Endothelial cell of hepatic sinusoid (primary cell): ENCODE measurements around the gene UBAC1.
"Not testable (repeated sequence)": the region's sequence is repeated elsewhere in the genome, so short reads cannot be mapped to it uniquely, and the experiment has no call there.

ENCODE experiments used
- in situ Hi-C: cut with HindIII; loops from 2 replicates; pipeline ENCODE4 v1.10.0; 2017; ENCODE audit warnings: low sequenced_read_pairs

UBAC1 gene

DNA sequence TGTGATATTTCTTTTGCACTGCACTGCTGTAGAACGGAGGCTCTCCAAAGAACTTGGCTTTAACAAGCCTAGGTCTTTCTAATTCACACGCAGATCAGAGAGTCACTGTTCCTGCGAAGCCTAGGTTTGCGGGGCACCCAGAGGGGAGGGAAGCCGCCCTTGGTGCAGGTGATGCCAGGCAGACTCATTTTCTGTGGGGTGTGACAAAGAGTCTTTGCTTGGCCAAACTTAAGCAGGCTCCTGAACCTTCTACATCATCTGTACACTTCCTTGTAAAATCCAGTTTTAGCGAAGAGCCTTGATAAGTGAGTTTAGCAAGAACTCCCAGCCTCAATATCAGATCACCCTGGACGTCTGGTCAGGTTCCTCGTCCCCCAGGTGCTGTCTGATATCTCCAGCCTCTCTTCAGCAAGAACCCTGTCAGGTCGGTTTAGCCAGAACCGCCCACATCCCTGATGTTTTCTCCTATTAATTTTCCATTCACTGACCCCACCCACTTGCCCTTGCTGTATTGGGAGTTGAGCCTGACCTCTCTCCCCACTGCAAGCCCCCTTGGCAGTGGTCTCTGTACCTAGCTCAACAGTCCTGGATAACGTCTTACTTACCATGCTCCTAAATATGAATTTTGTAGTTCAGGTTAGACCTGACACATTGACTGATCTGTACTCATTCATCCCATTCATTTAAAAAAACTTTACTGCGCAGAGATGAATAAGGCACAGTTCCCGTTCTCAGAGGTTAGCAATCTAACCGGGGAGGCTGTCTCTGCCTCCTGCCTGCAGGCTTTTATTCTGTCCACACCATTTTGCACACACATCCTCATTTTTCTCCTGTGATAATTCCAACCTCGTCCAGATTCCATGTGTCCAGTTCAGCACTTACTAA, 880 bp upstream of the UBAC1 start:
- in situ Hi-C loops: no loop called here

DNA sequence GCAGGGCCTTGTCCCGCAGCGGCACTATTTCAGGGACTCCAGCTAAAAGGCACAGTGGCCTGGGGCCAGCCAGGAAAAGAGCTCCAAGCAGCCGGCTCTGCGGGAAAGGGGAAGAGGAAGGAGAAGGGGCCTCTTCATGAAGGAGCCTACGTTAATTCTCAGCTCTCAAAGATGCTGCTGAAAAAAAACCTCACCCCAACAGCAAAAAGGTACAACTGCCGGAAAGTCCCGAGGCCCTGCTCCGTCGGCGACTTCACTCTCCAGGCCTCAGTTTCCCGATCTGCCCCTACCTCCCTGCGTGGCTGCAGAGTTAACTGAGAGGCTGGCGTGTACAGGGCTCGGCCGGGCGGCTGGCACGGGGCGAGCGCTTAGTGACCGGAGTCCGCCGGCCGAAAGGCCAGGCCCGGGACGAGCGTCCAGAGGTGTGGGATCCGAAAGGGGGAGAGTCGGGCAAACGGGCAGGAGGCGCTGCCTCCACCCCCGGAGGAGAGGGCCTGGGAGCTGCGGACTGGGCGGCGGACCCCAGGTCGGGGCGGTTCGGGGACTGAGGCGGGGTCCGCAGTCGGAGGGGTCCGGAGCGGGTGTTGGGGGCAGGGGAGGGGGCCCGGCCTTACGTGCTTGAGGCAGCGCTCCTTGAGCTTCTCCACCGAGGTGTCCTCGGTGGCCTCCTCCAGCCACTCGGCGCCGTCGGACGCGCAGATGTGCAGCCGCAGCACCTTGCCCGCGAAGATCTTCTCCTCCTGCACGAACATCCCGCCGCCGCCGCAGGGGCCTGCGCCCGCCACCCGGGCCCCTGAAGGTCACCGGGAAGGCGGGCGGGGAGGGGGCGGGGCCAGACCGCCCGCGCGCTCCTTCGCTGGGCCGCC, 529 bp downstream of the UBAC1 start:
- in situ Hi-C loops: no loop called here

DNA sequence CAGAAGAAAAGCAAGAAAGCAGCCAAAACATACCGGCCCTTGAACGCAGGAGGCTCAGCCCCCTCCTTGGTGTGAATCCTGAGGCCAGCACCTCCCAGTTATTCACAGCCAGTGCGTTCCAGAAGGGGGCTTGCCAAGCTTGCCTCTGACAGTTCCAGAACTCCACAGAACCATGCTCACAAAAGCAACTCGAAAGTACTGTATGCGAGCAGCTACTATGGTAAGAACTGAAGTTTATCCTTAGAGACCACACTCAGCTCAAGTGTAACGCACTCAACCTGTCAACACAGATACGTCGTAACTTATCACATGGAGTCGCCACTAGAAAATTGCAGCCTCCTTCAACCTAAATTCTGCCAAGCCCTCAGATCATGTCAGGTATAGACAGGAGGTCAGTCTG, 1.4 kb downstream of the UBAC1 start:
- in situ Hi-C loops: loop anchor here (10.0 kb wide), 1 partner anchor 105 kb away; no protein-coding TSS in a partner anchor

DNA sequence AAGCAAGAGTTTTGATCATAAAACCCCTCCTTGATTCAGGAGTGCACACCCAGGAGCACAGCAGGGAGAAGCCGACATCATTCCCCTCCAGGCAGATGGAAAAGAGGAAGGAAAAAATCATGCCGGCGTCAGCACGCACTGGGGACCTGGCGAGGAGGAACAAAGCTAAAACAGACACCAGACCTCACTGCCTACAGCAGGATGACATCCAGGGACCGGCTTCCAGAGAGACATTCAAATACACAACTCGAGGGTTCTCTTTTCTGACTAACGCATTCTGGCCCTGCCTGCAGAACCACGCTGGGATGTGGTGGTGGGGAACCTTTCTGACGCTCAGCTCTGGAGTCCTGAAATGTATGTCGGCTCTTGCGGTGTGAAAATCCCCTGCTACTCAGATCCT, 2.7 kb downstream of the UBAC1 start:
- in situ Hi-C loops: loop anchor here (10.0 kb wide), 1 partner anchor 104 kb away; no protein-coding TSS in a partner anchor

DNA sequence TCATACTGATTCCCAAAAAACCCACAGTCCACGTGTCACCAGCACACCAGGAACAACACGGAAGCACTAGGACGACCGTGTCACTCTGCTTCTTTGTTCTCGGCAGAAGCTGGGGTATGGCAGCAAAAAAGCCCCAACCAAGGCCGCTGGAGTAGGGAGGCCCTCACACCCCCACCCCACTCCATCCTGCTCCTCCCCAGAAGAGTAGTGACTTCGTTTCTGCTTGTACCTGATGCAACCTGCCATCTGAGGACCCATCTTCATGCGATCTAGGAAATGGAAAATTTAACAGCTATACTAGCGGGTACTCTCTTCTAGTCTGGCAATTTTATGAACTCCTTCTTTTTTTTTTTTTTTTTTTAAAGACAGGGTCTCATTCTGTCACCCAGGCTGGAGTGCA, 3.7 kb downstream of the UBAC1 start:
- in situ Hi-C loops: loop anchor here (10.0 kb wide), 1 partner anchor 103 kb away; no protein-coding TSS in a partner anchor

DNA sequence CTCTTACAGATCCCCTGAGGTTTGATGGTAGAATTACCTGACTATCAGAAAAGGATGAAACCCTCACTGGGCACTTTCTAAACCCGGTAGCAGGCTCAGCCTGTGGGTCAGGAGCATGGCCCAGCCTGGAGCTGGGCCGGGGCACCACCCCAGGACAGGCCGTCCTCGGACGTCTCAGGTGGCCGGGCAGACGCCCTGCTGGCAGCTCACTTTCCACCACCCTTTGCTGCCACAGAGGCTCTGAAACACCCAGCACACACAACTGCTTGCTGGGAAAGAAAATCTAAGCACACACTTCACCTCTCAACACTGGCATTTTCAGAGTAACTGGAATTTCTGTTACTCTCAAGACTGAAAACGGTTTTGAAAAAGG, 4.4 kb downstream of the UBAC1 start:
- in situ Hi-C loops: loop anchor here (10.0 kb wide), 1 partner anchor 102 kb away; no protein-coding TSS in a partner anchor

DNA sequence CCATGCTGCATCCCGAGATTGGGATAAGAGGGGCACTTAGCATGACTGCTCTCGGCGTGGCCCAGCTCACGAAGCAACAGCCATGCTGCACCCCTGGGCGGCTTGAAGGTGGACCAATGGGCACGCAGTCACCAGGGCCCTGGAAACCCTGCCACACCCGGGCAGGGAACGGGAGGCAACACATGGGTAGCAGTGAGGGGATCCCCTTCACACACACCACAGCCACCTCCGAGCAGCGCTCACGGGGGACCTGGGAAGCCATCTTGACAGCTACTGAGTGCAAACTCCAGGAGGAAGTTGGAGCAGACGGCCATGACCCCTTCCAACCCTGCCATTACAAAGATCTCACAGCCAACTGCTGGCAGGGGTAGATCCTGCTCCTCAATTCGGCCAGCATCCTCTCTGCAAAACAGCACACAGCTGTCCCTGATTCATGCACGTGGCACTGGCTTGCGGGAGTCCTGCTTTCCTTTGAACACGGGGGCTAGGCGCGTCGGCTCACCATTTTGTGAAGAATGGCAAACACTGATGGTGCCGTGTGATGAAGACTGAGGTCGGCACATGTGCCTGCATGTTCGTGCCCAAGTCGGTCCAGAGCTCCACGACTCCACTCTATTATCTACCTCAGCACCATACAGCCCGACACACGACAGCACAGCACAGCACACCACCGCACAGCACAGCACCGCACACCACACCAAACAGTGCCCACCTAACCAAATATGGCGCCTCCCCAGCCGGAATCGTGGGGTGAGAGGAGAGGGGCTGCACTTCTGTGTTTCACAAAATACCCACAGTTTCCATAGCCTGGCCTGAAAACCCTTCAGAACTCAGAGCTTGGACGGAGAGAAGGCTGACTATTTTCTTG, 5.0 kb downstream of the UBAC1 start:
- in situ Hi-C loops: loop anchor here (10.0 kb wide), 1 partner anchor 101 kb away; no protein-coding TSS in a partner anchor

DNA sequence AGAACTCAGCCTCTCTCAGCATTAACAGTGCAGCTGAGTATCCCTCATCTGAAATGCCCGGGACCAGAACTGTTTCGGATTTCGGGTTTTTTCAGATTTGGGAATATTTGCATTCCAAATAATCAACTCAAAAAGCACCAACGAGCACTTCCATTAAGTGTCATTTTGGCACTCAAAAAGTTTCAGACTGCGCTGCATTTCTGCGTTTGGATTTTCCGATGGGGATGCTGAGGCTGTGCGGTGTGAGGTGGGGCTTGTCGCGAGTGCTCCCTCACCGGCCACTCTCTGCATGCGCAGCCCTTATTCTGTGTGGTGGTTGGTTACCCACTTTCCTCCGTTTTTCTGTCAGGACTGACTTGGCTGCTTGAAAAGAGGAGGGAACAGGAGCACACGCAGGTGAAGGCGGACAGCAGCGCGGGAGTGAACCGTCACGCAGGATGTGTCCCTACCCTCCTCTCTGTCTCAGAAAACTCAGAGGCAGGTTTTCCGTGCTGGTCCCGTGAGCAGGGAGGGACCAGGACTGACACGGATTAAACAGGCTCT, 8.4 kb downstream of the UBAC1 start:
- in situ Hi-C loops: loop anchor here (10.0 kb wide), 1 partner anchor 98 kb away; no protein-coding TSS in a partner anchor

DNA sequence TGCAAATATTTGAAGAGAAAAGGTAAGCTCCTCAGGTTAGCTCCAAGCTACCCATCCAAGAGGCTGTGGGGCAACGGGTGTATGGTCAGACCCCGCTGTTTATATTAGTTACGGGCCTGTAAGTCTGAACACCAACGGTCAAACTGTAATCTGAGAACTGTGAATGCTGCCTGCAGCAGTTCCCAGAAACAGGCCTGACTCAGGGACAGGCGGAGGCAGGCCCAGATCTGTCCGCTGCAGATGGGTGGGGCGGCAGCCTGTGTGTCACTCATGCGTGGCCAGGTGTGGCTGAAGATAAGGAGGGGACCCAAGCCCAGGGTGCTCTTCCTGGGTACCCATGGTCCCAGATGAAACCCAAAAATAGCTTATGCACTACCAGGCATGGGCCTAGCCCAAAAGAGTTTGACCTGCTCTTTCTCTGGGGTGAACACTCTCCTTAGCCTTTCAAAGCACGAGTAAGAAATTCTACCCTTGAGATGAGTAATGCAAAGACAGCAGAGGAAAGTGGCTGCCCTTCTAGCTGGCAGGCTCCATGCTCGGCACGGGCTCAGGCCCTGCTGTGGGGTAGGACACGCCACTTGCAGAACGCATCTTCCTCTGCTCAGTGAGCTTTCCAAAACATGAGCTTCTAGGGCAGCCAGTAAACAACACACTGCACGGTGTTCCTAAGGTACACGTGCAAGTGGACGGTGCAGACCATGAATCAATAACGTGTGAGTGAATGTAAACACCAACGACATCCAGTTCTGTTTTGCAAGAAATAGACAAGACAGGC, 9.1 kb downstream of the UBAC1 start:
- in situ Hi-C loops: loop anchor here (10.0 kb wide), 1 partner anchor 97 kb away; no protein-coding TSS in a partner anchor

DNA sequence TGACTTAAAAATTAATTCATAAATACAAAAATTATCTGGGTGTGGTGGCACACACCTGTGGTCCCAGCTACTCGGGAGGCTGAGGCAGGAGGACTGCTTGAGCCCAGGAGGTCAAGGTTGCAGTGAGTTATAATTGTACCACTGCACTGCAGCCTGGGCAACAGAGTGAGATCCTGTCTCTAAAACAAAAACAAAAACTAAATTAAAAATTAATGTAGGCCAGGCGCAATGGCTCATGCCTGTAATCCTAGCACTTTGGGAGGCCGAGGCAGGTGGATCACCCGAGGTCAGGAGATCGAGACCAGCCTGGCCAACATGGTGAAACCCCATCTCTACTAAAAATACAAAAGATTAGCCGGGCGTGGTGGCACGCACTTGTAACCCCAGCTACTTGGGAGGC, 9.9 kb downstream of the UBAC1 start:
- in situ Hi-C loops: loop anchor here (10.0 kb wide), 1 partner anchor 97 kb away; no protein-coding TSS in a partner anchor

DNA sequence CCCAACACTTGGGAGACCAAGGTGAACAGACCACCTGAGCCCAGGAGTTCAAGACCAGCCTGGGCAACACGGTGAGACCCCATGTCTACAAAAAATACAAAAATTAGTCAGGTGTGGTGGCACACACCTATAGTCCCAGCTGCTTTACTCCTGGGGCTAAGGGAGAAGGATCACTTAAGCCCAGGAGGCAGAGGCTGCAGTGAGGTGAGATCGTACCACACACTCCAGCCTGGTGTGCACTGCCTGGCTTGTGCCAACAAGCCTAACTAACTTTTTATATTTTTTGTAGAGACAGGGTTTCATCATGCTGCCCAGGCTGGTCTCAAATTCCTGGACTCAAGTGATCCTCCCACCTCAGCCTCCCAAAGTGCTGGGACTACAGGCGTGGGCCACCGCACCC, 10.3 kb downstream of the UBAC1 start:
- in situ Hi-C loops: loop anchor here (10.0 kb wide), 1 partner anchor 96 kb away; no protein-coding TSS in a partner anchor

DNA sequence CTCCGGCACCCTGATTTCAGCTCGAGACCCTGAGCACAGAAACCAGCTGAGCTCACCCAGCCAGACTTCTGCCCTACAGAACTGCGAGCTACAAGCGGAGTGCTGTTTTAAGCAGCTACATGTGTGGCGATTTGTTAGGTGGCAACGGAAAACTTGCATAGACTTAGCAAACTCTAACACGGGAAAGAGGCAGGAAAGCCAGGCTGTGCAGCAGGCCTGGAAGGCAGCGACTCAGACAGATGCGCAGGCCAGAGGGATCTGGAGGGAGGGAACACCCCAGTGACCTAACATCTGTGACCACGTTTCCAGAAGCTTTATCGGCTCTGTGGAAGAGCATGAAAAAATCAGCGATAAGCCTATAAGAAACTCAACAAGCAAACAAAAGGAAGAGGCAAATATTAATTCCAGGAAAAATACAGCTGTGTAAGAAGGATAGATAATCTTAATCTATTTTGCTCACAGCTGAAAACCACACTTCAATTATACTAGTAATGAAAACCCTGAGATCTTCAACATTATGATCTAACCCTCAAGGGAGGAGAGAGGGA, 11.0 kb downstream of the UBAC1 start:
- in situ Hi-C loops: loop anchor here (10.0 kb wide), 1 partner anchor 95 kb away; no protein-coding TSS in a partner anchor

DNA sequence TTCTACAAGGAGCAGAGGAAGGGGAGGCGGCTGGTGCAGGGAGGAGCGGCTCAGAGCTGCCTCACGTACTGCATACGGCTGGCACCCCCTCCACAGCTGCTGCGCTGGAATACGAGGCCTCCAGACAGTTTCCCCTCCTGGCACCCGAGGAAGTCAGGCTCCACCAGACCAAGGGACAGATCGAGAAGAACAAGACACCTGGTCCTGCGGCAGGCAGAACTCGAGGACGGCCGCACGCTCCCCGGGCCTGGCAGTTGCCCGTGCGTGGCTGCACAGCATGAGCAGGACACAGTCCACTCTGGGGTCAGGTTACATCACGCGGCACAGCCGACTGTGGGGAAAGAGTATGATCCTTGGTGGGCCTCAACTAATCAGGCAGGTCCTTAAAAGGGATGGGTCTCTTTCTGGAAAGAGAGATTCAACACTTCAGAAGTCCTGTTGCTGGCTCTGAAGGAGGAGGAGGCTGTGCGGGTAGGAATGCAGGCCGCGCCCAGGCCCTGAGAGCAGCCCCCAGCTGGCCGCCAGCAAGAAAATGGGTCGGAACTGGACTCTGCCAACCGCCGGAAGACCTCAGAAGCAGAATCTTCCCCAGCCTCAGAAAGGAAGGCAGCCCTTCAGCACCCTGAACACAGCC, 11.6 kb downstream of the UBAC1 start:
- in situ Hi-C loops: loop anchor here (10.0 kb wide), 1 partner anchor 95 kb away; no protein-coding TSS in a partner anchor

DNA sequence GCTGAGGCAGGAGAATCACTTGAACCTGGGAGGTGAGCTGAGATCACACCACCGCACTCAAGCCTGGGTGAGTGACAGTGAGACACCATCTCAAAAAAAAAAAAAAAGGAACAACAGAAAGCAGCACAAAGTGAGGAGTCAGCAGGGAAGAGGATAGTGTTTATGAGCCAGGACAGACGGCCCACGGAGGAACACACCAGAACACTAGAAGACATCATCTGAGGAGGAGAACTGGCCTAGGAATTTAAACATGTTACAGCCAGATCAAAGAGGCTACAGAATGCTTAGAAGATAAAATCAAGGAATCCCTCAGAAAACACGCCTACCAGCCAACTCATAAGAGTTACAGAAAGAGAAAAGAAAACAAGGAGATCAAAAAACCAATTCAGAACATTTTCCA, 12.2 kb downstream of the UBAC1 start:
- in situ Hi-C loops: no loop called here

DNA sequence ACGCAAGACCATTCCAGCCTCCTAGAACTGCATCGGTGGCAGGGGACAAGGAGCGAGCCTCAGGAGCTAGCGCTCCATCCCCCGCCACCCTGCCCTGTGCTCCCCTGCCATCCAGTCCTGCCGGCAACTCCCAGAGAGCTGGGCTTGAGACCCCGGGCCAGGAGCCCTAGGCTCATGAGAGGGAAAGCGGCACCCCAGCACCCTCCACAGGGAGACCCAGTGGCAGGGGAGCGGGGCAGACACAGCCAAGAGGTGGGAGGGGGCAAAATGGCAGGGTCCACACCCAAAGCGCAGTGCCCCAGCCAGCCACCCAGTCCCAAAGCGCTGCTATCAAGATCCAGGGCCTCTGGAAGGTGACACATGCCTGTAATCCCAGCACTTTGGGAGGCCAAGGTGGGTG, 12.7 kb downstream of the UBAC1 start:
- in situ Hi-C loops: no loop called here

DNA sequence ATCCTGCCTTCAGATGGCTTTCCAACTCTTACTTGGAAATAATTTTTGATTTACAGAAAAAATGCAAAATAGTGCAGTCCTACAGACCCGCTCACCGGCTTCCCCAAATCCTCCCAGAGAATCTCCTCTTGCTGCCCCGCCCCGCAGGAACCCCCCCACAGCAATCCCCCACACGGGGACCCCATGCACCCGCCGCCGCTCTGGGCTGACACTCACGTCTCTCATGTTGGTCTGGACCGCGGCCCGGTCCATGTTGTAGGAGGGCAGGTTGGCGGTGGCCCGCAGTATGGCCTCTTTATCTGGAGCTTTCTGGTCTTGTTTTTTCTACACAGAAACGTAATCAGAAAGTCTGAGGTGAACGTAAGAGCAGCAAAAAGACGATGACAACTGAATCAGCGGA, 13.6 kb downstream of the UBAC1 start:
- in situ Hi-C loops: no loop called here

DNA sequence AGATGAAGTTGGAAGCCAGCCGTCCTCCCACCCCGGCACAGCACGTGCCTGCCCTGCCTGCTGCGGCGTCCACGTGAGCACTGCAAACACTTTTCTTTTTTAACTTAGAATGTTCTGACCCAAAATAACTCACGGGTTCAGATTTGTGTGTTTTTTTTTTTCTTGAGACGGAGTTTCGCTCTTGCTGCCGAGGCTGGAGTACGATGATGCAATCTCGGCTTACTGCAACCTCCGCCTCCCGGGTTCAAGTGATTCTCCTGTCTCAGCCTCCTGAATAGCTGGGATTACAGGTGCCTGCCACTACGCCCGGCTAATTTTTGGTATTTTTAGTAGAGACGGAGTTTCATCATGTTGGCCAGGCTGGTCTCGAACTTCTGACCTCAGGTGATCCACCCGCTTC, 14.1 kb downstream of the UBAC1 start:
- in situ Hi-C loops: not testable (repeated sequence)

DNA sequence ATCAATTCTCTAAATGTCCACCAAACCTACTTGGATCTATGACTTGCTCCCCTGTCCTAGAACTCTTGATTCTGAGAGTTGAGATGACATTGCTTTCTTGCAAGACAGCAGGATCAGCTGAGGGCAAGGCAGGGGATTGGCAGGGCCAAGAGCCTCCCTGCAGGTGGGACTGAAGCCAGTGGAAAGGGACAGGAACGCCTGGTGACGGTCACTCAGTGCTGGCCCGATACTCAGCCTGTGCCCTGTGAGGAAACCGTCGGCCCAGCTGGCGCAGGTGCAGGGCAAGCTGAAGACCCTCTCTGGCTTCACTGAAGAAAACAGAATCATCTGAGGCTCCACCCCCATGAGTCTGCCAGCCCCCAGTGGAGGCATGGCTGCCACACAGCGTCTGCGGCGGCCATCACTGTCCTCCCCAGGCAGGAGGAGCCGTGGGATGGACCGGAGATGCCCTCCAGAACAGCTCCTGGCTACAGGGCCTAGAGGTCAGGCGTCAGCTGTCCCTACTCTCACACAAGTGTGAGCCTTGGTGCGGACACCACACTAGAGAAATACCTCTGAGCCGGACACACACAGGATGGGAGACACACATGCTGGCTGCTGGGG, 14.7 kb downstream of the UBAC1 start:
- in situ Hi-C loops: no loop called here
